Measurements from ENCODE around the gene KIF20A.

DNA sequence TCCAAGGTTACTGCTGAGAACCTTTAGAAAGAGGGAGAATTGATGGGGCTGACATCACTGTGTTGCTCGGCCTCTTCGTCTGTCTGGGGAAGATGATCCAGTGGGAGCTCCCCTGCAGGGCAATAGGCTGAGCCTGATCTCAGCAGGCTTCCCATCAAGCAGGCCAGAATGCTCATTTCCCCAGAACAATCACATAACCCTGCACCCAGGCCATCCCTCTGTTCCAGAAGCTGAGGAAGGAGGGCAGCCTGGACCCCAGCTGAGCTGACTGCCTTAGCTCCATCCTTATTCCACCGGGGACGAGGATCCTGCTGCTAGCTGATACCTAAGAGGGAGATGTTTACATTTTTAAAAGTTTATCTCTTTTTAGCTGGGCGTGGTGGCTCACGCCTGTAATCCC is 45.8 kb downstream of the KIF20A start:
- TF ChIP-seq CTCF (IDR thresholded peaks at IDR 0.05) (no peak), POLR2A (IDR thresholded peaks at IDR 0.05) (no peak)
